ENCODE data around the gene HOXD9. TPM values are rescaled to one million over a fixed set of nuclear protein-coding genes. Genes with fewer than 3 reads are reported as not detected.

Gene HOXD9
- total and polyA plus RNA-seq, 8 donors: 0.29 to 1.7 (median 0.95) TPM

GRCh38 chr2:176158186-176158591, 35.7 kb downstream of the HOXD9 start:
- no peak overlapping the region for H3K27ac ChIP-seq
- peaks cover 0 to 14% of the 10 kb centered on the region in 2 donors for H3K4me1 ChIP-seq
- H3K27me3 ChIP-seq: peaks cover 98 to 100% of the 10 kb centered on the region in 2 donors
- no peaks in the 10 kb centered on the region for H3K9me3 ChIP-seq
- no peak overlapping the region for H3K4me3 ChIP-seq
- ATAC-seq: no peak
- H3K36me3 ChIP-seq: no peaks in the 10 kb centered on the region
- no peak for TF ChIP-seq CTCF (IDR thresholded peaks at IDR 0.05)
- DNase-seq: no peak
- intact Hi-C loops (cut with DNase I): no loop called here

GRCh38 chr2:176158855-176159662, 36.5 kb downstream of the HOXD9 start:
- Histone ChIP-seq H3K9me3 (no peaks in the 10 kb centered on the region), H3K4me3 (no peak overlapping the region), H3K27me3 (peaks cover 98 to 100% of the 10 kb centered on the region in 2 donors), H3K36me3 (no peaks in the 10 kb centered on the region), H3K27ac (no peak overlapping the region), H3K4me1 (peaks cover 0 to 14% of the 10 kb centered on the region in 2 donors)
- no peak for ATAC-seq
- TF ChIP-seq CTCF (IDR thresholded peaks at IDR 0.05): no peak
- DNase-seq: no peak
- intact Hi-C loops (cut with DNase I): no loop called here

GRCh38 chr2:176159663-176160250, 37.2 kb downstream of the HOXD9 start:
- TF ChIP-seq CTCF (IDR thresholded peaks at IDR 0.05): no peak
- DNase-seq (no peak), ATAC-seq (peak; percentile 33)
- Histone ChIP-seq H3K36me3 (no peaks in the 10 kb centered on the region), H3K4me1 (peaks cover 0 to 14% of the 10 kb centered on the region in 2 donors), H3K27ac (no peak overlapping the region), H3K27me3 (peaks cover 100% of the 10 kb centered on the region in 2 donors), H3K9me3 (no peaks in the 10 kb centered on the region), H3K4me3 (no peak overlapping the region)
- intact Hi-C loops (cut with DNase I): no loop called here

- H3K4me3 ChIP-seq: no peak overlapping the region
- peaks cover 100% of the 10 kb centered on the region in 2 donors for H3K27me3 ChIP-seq
- no peak overlapping the region for H3K27ac ChIP-seq
- DNase-seq (no peak), ATAC-seq (no peak)
- H3K4me1 ChIP-seq: peaks cover 0 to 14% of the 10 kb centered on the region in 2 donors
- no peak for TF ChIP-seq CTCF (IDR thresholded peaks at IDR 0.05)
- H3K36me3 ChIP-seq: no peaks in the 10 kb centered on the region
- intact Hi-C loops (cut with DNase I): no loop called here
- H3K9me3 ChIP-seq: no peaks in the 10 kb centered on the region
Observed at GRCh38 chr2:176160251-176160985, 37.9 kb downstream of the HOXD9 start.
